ENCODE data around the gene FUBP3.

FUBP3 gene

GRCh38 chr9:130578865-130579737 lies at the start of gene FUBP3:
Gene FUBP3 (plus strand): TSS chr9:130579577. CDS start chr9:130579681, 104 bp downstream.
- DNase-seq: peak; percentile 58 to 96 (median 90)

GRCh38 chr9:130530938-130531337 lies 48.4 kb upstream of the FUBP3 start:
- no peak for DNase-seq

- no peak for DNase-seq
Observed at GRCh38 chr9:130531670-130532069, 47.7 kb upstream of the FUBP3 start.

- DNase-seq: no peak
Observed at GRCh38 chr9:130532426-130533080, 46.8 kb upstream of the FUBP3 start.

GRCh38 chr9:130535818-130536521 lies 43.4 kb upstream of the FUBP3 start:
- DNase-seq: peak in 8 of 58 donors; percentile 1 to 23 (median 4)

- DNase-seq: no peak
Observed at GRCh38 chr9:130536701-130537107, 42.7 kb upstream of the FUBP3 start.

- DNase-seq: no peak
Observed at GRCh38 chr9:130537346-130538050, 41.9 kb upstream of the FUBP3 start.

DNA sequence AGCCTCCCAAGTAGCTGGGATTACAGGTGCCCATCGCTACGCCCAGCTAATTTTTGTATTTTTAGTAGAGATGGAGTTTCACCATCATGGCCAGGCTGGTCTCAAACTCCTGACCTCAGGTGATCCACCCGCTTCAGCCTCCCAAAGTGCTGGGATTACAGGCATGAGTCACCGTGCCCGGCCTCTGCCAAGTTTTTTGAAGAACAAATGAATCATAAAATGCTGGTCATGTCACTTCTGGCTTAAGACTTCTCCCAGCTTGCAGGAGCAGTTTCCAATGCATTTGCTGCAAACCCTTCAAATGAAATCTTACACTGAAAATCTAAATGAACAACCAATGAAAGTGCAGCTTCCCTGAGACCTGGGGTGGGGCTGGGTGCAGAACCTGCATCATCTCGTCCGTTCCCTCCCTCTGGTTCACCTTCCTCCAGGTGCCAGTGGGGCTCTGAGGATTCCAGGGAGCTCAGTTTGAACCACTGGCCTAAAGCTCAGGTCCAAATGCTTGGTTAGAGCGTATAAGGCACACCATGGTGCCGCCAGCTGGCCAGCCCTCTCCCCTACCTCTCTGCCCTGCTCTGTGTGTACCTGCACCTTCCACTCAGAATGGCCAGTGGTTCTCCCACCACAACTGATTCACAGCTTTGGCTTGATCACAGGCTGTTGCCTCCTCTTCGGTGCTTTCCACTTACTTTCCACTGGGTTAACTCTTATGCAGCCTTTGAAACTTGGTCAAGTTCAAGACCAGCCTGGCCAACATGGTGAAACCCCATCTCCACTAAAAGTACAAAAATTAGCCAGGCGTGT lies 39.8 kb upstream of the FUBP3 start:
- DNase-seq: peak in 7 of 58 donors; percentile 1 to 33 (median 22)

DNA sequence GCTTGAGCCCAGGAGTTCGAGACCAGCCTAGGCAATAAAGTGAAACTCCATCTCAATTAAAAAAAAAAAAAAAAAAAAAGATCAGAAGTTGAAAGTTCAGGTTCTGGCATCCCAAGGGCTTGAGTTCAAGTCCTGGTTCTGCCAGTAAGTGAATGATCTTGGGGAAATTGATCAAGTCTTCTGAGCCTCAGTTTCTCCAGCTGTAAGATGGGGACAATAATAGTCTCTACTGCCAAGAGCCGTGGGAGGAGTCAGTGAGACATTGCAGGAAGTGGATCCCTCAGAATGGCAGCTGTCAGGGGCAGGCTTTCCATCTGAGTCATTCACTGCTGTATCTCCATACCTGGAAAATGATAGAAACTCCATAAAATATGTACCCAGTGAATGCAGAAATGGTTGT lies 37.8 kb upstream of the FUBP3 start:
- DNase-seq: no peak

DNA sequence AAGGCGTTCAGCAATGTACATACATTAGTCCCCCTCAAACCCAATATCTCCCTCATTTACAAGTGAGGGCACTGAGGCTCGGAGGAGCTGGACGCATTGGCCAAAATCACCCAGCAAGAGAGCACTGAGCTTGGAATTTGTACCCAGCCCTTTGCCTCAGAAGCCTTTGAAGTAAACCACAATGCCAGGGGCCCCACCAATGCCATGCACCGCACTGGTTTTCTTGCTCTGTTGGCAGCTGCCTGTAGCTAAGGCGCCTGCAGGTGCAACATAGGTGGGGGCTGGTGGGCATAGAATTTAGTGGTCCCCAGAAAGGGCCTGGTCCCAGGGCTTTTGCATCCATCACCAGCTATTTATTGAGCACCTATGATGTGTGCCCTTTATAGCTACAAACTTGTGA lies 37.3 kb upstream of the FUBP3 start:
- DNase-seq: no peak

DNA sequence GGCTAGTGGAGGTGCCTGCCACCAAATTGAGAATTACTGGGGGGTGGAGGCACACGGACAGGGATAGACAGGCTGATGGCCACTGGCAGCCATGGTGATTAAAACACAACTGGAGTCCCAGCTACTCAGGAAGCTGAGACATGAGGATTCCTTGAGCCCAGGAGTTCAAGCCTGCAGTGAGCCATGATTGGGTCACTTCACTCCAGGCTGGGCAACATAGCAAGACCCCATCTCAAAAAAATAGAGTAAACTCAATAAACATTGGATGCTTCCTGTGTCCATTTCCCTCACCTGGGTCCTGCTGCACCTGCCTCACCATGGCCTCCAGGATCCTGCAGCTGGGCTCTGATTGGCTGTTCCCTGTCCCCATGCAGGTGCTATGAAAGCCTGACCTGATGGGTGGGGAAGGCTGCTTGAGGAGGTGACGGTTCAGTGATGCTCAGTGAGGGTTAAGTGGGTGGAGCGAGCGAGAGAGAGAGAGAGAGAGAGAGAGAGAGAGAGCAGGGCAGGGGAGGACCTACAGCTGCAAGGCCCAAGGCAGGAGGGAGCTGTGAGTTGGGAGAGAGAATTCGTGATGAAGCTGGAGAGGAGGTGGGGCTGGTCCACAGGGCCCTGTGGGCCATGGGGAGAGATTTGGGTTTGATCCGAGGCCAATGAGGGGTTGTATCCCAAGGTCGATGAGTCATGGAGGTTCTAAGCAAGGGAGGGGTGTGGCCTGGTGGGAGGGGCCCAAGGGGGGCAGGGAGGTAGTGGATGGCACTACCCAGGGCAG lies 36.7 kb upstream of the FUBP3 start:
- no peak for DNase-seq

DNA sequence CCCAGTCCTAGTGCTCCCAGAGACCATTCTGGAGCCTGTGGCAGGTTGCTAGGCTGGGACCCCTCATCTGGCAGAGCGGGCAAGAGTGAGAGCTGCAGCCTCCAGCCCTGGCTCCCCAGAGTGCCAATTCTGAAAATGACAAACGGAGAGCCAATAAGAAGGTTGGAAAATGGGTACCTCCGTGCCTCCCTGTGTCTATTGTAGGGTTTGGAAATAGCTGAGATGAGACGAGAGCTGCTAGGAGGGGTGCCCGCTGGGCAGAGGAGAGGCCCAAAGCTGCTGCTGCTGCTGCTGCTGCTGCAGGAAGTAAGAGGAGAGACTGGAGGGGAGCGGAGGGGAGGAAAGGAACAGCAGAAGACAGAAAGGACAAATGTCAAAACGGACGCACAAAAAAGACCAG lies 36.0 kb upstream of the FUBP3 start:
- no peak for DNase-seq

DNA sequence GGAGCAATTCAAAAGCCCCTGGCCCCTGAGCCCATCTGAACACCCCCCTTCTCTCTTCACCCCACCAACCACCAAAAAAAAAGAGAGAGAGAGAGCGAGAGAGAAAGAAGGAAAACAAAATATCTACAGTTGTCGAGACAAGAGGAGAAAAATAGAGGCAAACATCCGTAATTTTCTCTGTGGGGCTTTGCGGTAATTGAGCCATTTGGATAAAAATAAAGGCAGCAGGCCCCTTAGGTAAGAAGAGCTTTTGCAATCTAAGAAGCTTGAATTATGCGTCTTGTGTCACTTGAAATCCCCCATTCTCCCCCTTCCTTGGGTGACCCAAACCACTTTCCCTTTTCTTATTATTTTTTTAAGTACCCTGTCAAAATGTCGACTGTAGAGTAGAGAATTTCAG lies 35.5 kb upstream of the FUBP3 start:
- no peak for DNase-seq

DNA sequence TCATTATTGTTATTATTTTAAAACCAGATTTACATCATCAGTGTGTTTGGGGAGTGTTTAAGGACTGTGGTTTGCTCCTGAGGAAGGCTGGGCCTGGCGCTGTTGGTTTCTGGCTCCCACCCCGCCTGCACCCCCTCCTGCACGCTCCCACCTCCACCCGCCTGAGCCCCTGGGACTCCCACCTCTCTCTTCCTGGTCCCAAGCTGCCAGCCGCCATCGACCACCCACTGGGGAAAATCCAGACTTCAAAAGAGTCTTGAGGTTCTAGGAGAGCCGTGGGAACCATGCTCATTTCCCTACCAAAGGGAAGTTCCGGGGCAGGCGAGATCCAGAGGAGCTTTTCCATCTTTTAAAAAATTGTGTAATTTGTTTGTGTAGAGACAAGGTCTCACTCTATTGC lies 35.0 kb upstream of the FUBP3 start:
- DNase-seq: no peak

DNA sequence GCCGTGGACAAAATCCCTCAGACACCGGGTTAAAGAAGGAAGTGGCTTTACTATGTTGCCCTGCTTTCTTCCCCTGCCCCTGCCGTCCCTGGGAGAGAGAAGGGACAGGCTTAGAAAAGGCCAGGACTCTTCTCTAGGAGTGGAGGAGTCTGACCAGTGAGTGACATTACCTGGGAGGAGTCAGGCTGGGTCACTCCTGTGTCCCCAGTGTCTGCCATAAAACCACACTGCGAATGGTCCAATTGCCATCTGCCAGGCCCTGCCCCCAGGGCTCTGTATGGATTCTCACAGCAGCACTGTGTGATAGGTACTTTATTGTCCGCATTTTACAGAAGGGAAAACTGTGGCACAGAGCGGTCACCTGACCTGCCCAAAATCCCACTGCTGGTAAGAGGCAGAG lies 31.3 kb upstream of the FUBP3 start:
- DNase-seq: no peak

DNA sequence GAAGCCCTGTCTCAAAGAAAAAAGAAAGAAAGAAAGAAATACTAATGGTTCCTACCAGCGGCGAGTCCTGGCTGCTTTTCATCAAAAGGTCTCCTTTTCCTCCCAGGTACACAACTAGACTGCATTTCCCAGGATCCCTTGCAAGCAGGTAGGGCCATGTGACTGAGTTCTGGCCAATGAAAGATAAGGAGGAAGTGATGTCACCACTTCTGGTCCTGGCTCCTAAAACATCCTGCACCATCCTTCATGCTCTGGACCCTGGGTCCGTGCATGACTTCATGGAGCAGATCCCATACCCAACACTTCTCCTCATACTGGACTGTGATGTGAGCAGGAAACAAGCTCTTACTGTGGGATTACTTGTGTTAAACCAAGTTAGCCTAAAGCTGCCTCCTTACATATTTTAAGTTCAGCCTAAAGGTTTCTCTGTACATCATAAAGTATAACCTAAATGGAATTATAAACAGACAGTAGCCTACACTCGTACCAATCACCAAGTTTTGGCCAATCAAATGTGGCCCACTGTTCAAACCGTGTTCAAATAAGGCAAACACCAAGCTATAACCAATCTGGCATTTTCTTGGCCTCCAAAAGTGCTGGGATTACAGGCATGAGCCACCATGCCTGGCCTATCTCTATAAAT lies 30.2 kb upstream of the FUBP3 start:
- DNase-seq: no peak

DNA sequence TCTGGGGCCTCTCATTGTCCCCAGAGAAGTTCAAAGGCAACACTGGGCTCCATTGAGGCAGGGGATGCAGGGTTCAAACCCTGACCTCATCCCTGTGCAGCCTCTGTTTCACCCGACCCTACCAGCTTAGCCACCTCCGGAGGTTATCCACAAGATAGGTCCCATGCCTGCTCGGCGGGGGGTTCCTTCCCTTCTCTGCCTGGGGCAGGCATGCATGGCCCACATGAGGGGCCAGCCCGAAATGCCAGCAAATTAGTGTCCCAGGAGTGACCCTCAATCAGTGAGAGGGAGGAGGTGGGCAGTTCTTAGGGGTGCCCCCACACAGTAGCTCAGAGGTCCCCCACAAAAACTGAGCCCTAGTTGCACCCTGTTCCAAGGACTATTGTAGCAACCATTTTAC lies 24.8 kb upstream of the FUBP3 start:
- no peak for DNase-seq

GRCh38 chr9:130555061-130555460 lies 24.3 kb upstream of the FUBP3 start:
- DNase-seq: no peak

- no peak for DNase-seq
Observed at GRCh38 chr9:130555968-130556367, 23.4 kb upstream of the FUBP3 start.
